ENCODE data around the gene GNAI2. TPM values are rescaled to one million over a fixed set of nuclear protein-coding genes. Genes with fewer than 3 reads are reported as not detected.
"Not testable (repeated sequence)": the region's sequence is repeated elsewhere in the genome, so short reads cannot be mapped to it uniquely, and the experiment has no call there.

Gene GNAI2
- total RNA-seq, 2 experiments from 2014 or later: 493 to 519 TPM

- ChIA-PET CTCF (interaction anchor here (0.7 to 4.4 kb wide), 5 partner anchors 14 to 87 kb away, joined by 3 to 18 read pairs (median 3); partner anchors contain the start of gene GNAT1), POLR2A (no interaction called here)
- H3K27me3 Mint-ChIP-seq: peaks cover 31% of the 10 kb centered on the region
- H3K4me1 Mint-ChIP-seq: no peaks in the 10 kb centered on the region
- no peak for DNase-seq
- no peaks in the 10 kb centered on the region for H3K36me3 Mint-ChIP-seq (ENCODE audit: low read depth)
- H3K27ac Mint-ChIP-seq: no peak overlapping the region
- H3K9me3 Mint-ChIP-seq: no peaks in the 10 kb centered on the region
- no peak overlapping the region for H3K4me3 Mint-ChIP-seq
Observed at GRCh38 chr3:50208677-50209344, 27.2 kb upstream of the GNAI2 start.

- no peak for DNase-seq
- Mint-ChIP-seq H3K4me1 (no peaks in the 10 kb centered on the region), H3K36me3 (ENCODE audit: low read depth) (no peaks in the 10 kb centered on the region), H3K27me3 (peaks cover 21% of the 10 kb centered on the region), H3K27ac (no peak overlapping the region), H3K4me3 (no peak overlapping the region), H3K9me3 (no peaks in the 10 kb centered on the region)
- POLR2A ChIA-PET: interaction anchor here (1.1 to 1.4 kb wide), 3 partner anchors 8 to 61 kb away, joined by 3 read pairs; no protein-coding TSS in a partner anchor
- CTCF ChIA-PET: interaction anchor here (0.8 to 4.4 kb wide), 4 partner anchors 15 to 114 kb away, joined by 3 to 18 read pairs (median 5); partner anchors contain the start of gene GNAT1
Observed at GRCh38 chr3:50210176-50210509, 25.9 kb upstream of the GNAI2 start.

- Mint-ChIP-seq H3K4me3 (no peak overlapping the region), H3K27me3 (peaks cover 21% of the 10 kb centered on the region), H3K27ac (no peak overlapping the region), H3K4me1 (no peaks in the 10 kb centered on the region), H3K36me3 (ENCODE audit: low read depth) (no peaks in the 10 kb centered on the region), H3K9me3 (no peaks in the 10 kb centered on the region)
- CTCF ChIA-PET: interaction anchor here (0.8 to 4.4 kb wide), 6 partner anchors 16 to 114 kb away, joined by 3 to 18 read pairs (median 4); partner anchors contain the start of gene GNAT1
- POLR2A ChIA-PET: interaction anchor here (1.1 to 1.4 kb wide), 3 partner anchors 9 to 61 kb away, joined by 3 read pairs; no protein-coding TSS in a partner anchor
- DNase-seq: no peak
Observed at GRCh38 chr3:50210510-50211367, 25.3 kb upstream of the GNAI2 start.

- H3K27ac Mint-ChIP-seq; H3K4me3 Mint-ChIP-seq; H3K36me3 Mint-ChIP-seq (ENCODE audit: low read depth); DNase-seq; H3K9me3 Mint-ChIP-seq; H3K4me1 Mint-ChIP-seq: not testable (repeated sequence)
- CTCF ChIA-PET: interaction anchor here (1.4 to 4.4 kb wide), 4 partner anchors 16 to 113 kb away, joined by 3 to 18 read pairs (median 4); partner anchors contain the start of gene GNAT1
- peaks cover 18% of the 10 kb centered on the region for H3K27me3 Mint-ChIP-seq
- POLR2A ChIA-PET: interaction anchor here (0.8 to 1.4 kb wide), 3 partner anchors 8 to 10 kb away, joined by 3 to 4 read pairs (median 3); no protein-coding TSS in a partner anchor
Observed at GRCh38 chr3:50211368-50211717, 24.7 kb upstream of the GNAI2 start.

GRCh38 chr3:50211930-50212329 lies 24.1 kb upstream of the GNAI2 start:
- H3K9me3 Mint-ChIP-seq: no peaks in the 10 kb centered on the region
- CTCF ChIA-PET: interaction anchor here (0.5 to 4.4 kb wide), 4 partner anchors 17 to 35 kb away, joined by 3 to 18 read pairs (median 4); partner anchors contain the start of gene GNAT1
- no peaks in the 10 kb centered on the region for H3K4me1 Mint-ChIP-seq
- H3K27me3 Mint-ChIP-seq: peaks cover 13% of the 10 kb centered on the region
- H3K4me3 Mint-ChIP-seq: no peak overlapping the region
- DNase-seq: no peak
- H3K36me3 Mint-ChIP-seq (ENCODE audit: low read depth): no peaks in the 10 kb centered on the region
- POLR2A ChIA-PET: interaction anchor here (0.8 kb wide), 1 partner anchor 9 kb away, joined by 4 read pairs; no protein-coding TSS in a partner anchor
- no peak overlapping the region for H3K27ac Mint-ChIP-seq

GRCh38 chr3:50212502-50212901 lies 23.5 kb upstream of the GNAI2 start:
- Mint-ChIP-seq H3K27ac (no peak overlapping the region), H3K4me1 (no peaks in the 10 kb centered on the region), H3K27me3 (peaks cover 9% of the 10 kb centered on the region), H3K36me3 (ENCODE audit: low read depth) (no peaks in the 10 kb centered on the region), H3K4me3 (no peak overlapping the region), H3K9me3 (no peaks in the 10 kb centered on the region)
- CTCF ChIA-PET: interaction anchor here (0.5 to 4.4 kb wide), 3 partner anchors 18 to 22 kb away, joined by 3 to 18 read pairs (median 5); partner anchors contain the start of gene GNAT1
- no peak for DNase-seq
- POLR2A ChIA-PET: no interaction called here

- DNase-seq: no peak
- Mint-ChIP-seq H3K9me3 (no peaks in the 10 kb centered on the region), H3K27ac (no peak overlapping the region), H3K27me3 (peaks cover 5% of the 10 kb centered on the region), H3K4me3 (no peak overlapping the region), H3K36me3 (ENCODE audit: low read depth) (no peaks in the 10 kb centered on the region), H3K4me1 (no peaks in the 10 kb centered on the region)
- POLR2A ChIA-PET: no interaction called here
- CTCF ChIA-PET: interaction anchor here (1.9 to 4.4 kb wide), 2 partner anchors 18 to 21 kb away, joined by 5 to 18 read pairs; partner anchors contain the start of gene GNAT1
Observed at GRCh38 chr3:50212971-50213370, 23.0 kb upstream of the GNAI2 start.

- Mint-ChIP-seq H3K27ac (no peak overlapping the region), H3K9me3 (no peaks in the 10 kb centered on the region), H3K4me1 (no peaks in the 10 kb centered on the region), H3K27me3 (peaks cover 5% of the 10 kb centered on the region), H3K36me3 (ENCODE audit: low read depth) (no peaks in the 10 kb centered on the region), H3K4me3 (no peak overlapping the region)
- POLR2A ChIA-PET: no interaction called here
- CTCF ChIA-PET: no interaction called here
- no peak for DNase-seq
Observed at GRCh38 chr3:50213373-50213772, 22.6 kb upstream of the GNAI2 start.

- no peak overlapping the region for H3K27ac Mint-ChIP-seq
- ChIA-PET POLR2A (no interaction called here), CTCF (interaction anchor here (2.9 kb wide), 1 partner anchor 11 kb away, joined by 9 read pairs; no protein-coding TSS in a partner anchor)
- H3K36me3 Mint-ChIP-seq (ENCODE audit: low read depth): no peaks in the 10 kb centered on the region
- no peak overlapping the region for H3K4me3 Mint-ChIP-seq
- H3K27me3 Mint-ChIP-seq: peaks cover 1% of the 10 kb centered on the region
- DNase-seq: no peak
- no peaks in the 10 kb centered on the region for H3K9me3 Mint-ChIP-seq
- H3K4me1 Mint-ChIP-seq: no peaks in the 10 kb centered on the region
Observed at GRCh38 chr3:50214824-50215223, 21.2 kb upstream of the GNAI2 start.

GRCh38 chr3:50215529-50215928 lies 20.5 kb upstream of the GNAI2 start:
- H3K4me1 Mint-ChIP-seq: no peaks in the 10 kb centered on the region
- ChIA-PET CTCF (interaction anchor here (0.6 to 2.9 kb wide), 3 partner anchors 10 to 25 kb away, joined by 3 to 9 read pairs (median 5); no protein-coding TSS in a partner anchor), POLR2A (no interaction called here)
- H3K9me3 Mint-ChIP-seq: no peaks in the 10 kb centered on the region
- no peaks in the 10 kb centered on the region for H3K36me3 Mint-ChIP-seq (ENCODE audit: low read depth)
- peaks cover 1% of the 10 kb centered on the region for H3K27me3 Mint-ChIP-seq
- no peak for DNase-seq
- no peak overlapping the region for H3K27ac Mint-ChIP-seq
- no peak overlapping the region for H3K4me3 Mint-ChIP-seq

- Mint-ChIP-seq H3K27ac (no peak overlapping the region), H3K9me3 (no peaks in the 10 kb centered on the region), H3K27me3 (peaks cover 1% of the 10 kb centered on the region), H3K36me3 (ENCODE audit: low read depth) (no peaks in the 10 kb centered on the region), H3K4me3 (no peak overlapping the region), H3K4me1 (peaks cover 5% of the 10 kb centered on the region)
- ChIA-PET CTCF (interaction anchor here (1.3 to 5.5 kb wide), 3 partner anchors 8 to 29 kb away, joined by 4 to 56 read pairs (median 9); no protein-coding TSS in a partner anchor), POLR2A (no interaction called here)
- no peak for DNase-seq
Observed at GRCh38 chr3:50217681-50218080, 18.3 kb upstream of the GNAI2 start.

- Mint-ChIP-seq H3K9me3 (no peaks in the 10 kb centered on the region), H3K4me3 (no peak overlapping the region), H3K36me3 (ENCODE audit: low read depth) (no peaks in the 10 kb centered on the region), H3K27ac (no peak overlapping the region), H3K27me3 (peaks cover 4% of the 10 kb centered on the region), H3K4me1 (peaks cover 5% of the 10 kb centered on the region)
- ChIA-PET POLR2A (interaction anchor here (1.0 to 1.4 kb wide), 2 partner anchors 7 to 28 kb away, joined by 3 read pairs; no protein-coding TSS in a partner anchor), CTCF (interaction anchor here (1.3 to 5.5 kb wide), 3 partner anchors 24 to 28 kb away, joined by 4 to 56 read pairs (median 20); no protein-coding TSS in a partner anchor)
- no peak for DNase-seq
Observed at GRCh38 chr3:50218448-50218847, 17.6 kb upstream of the GNAI2 start.
